ENCODE results near the gene STK25.
A peak's percentile ranks its signal among the peaks of the same experiment; 100 is the strongest.

Gene STK25

GRCh38 chr2:241508240-241509154 is at the start of gene STK25:
Gene STK25, minus strand, starts transcription at chr2:241508584. Its CDS starts 549 bp downstream, at chr2:241508035.
- peak; percentile 88 for DNase-seq

- DNase-seq, result no peak
Observed at GRCh38 chr2:241556746-241557145, 48.4 kb upstream of the STK25 start.

- DNase-seq, result no peak
Observed at GRCh38 chr2:241555711-241556110, 47.3 kb upstream of the STK25 start.

- DNase-seq, result no peak
Observed at GRCh38 chr2:241554610-241555322, 46.4 kb upstream of the STK25 start.

- no peak for DNase-seq
Observed at GRCh38 chr2:241553981-241554380, 45.6 kb upstream of the STK25 start.

GRCh38 chr2:241553512-241553830 is 45.1 kb upstream of the STK25 start:
- no peak for DNase-seq

GRCh38 chr2:241551998-241552737 is 43.8 kb upstream of the STK25 start:
- no peak for DNase-seq

- DNase-seq, result no peak
Observed at GRCh38 chr2:241551599-241551997, 43.2 kb upstream of the STK25 start.

GRCh38 chr2:241550616-241551580 is 42.5 kb upstream of the STK25 start:
- no peak for DNase-seq

GRCh38 chr2:241548451-241548835 is 40.1 kb upstream of the STK25 start:
- DNase-seq, result no peak

GRCh38 chr2:241547781-241548450 is 39.5 kb upstream of the STK25 start:
- DNase-seq, result no peak

- DNase-seq, result no peak
Observed at GRCh38 chr2:241546771-241547498, 38.6 kb upstream of the STK25 start.

GRCh38 chr2:241545523-241546473 is 37.4 kb upstream of the STK25 start:
- no peak for DNase-seq

- DNase-seq, result no peak
Observed at GRCh38 chr2:241545106-241545505, 36.7 kb upstream of the STK25 start.

- DNase-seq, result no peak
Observed at GRCh38 chr2:241542278-241542605, 33.9 kb upstream of the STK25 start.

- no peak for DNase-seq
Observed at GRCh38 chr2:241541564-241542277, 33.3 kb upstream of the STK25 start.

GRCh38 chr2:241540771-241541561 is 32.6 kb upstream of the STK25 start:
- peak; percentile 25 for DNase-seq

GRCh38 chr2:241540401-241540770 is 32.0 kb upstream of the STK25 start:
- DNase-seq, result no peak

All from NCI-H2171 (cell line).